Measurements from ENCODE around the gene CCDC142.
"Not testable (repeated sequence)": the region's sequence is repeated elsewhere in the genome, so short reads cannot be mapped to it uniquely, and the experiment has no call there.

Gene CCDC142

GRCh38 chr2:74462054-74462785, 20.6 kb downstream of the CCDC142 start:
- no peak for DNase-seq

GRCh38 chr2:74461187-74462053, 21.4 kb downstream of the CCDC142 start:
- no peak for DNase-seq

DNA sequence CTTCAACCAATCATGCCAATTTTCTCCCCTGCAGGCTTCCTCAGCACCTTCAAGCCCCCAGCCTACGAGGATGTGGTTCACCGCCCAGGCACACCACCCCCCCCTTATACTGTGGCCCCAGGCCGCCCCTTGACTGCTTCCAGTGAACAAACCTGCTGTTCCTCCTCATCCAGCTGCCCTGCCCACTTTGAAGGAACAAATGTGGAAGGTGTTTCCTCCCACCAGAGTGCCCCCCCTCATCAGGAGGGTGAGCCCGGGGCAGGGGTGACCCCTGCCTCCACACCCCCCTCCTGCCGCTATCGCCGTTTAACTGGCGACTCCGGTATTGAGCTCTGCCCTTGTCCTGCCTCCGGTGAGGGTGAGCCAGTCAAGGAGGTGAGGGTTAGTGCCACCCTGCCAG, 22.6 kb downstream of the CCDC142 start:
- DNase-seq = not testable (repeated sequence)

GRCh38 chr2:74459503-74460118, 23.2 kb downstream of the CCDC142 start:
- not testable (repeated sequence) for DNase-seq

GRCh38 chr2:74458938-74459363, 23.8 kb downstream of the CCDC142 start:
- no peak for DNase-seq

DNA sequence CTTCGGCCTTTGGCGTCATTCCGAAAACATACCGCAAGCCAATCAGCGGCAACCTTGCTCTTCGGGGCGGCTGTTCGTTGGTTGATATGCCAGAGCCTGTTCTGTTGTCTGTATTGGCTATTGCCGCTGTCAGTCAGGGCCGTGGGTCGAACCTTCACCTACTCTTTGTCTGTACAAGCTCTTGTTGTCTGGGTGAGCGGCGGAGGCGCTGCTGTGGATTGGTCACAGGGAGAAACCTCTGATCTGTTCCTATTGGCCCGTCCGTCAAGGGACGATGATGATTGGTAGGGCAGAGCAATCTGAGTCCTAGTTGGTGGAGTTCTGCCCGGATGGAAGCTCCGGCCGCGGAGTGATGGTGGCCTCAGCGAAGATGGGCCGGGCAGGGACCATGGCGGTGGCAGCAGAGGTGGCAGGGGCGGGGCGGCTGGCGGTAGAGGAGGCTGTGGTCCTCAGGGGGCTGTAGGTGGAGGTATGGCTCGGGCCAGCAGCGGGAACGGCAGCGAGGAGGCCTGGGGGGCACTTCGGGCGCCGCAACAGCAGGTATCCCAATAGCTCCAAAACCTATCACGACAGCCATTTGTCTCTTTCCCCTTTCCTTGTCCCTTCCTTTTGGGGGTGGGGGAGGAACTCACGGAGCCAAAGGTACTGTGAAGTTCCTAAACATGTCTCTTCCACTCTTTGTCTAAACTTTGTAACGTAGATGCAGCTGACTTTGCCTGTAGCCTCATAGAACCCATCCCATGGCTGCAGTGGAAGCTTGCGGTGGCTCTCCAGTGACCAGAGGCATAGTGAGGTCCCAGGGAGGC, 24.5 kb downstream of the CCDC142 start, which contains the start of gene WBP1:
Gene WBP1, plus strand, starts transcription at position 307 of the 806 bp plus-strand sequence. Its CDS starts 165 bp downstream, at position 472.
- DNase-seq = peak; percentile 100

- peak; percentile 82 for DNase-seq
Measured at GRCh38 chr2:74457549-74458131, 25.2 kb downstream of the CCDC142 start.

DNA sequence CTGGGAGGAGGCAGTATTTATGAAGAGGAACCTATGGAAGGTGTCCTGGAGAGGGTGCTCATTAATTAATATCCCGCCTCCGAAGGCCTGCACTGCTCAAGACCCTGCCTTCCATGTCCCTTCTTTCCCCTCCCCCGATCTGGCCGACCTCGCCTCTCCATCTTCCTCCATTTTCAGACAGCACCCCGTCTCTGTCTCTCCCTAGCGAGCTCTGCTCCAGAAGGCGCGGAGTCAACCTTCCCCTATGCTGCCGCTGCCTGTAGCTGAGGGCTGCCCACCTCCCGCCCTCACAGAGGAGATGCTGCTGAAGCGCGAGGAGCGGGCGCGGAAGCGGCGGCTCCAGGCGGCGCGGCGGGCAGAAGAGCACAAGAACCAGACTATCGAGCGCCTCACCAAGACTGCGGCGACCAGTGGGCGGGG, 25.7 kb downstream of the CCDC142 start:
- DNase-seq = no peak

DNA sequence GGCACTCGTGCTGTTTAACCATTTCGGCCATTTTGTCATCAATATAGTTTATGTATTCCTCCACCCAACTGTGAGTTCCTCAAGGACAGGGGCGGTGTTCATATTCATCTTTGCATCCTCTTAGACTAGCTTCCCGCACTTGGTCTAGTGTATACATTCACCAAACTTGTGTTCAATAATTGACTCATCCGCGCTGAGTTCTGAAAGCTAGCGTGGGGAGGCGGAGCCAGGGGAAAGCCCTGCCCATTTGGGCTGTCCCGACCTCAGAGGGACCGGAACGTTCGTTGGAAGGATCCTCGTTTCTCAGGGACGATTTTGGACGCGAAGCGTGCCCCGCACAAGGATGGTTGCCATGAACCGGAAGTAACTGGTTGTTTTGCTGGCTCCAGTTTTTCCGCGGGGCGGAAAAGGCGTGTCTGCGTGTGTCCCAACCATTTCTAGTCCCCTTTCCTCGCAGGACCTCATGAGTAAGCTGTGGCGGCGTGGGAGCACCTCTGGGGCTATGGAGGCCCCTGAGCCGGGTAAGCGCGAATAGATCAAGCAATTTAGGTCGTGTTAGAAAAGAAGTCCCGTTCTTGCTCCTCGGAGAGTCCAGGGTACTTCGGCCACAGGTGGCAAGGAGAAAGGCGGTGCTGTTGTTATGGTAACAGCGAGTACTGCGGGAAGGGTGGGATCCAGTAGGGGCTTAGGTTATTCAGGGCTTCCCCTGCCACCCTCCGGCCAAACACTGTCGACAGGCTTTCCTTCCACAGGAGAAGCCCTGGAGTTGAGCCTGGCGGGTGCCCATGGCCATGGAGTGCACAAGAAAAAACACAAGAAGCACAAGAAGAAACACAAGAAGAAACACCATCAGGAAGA, 27.9 kb downstream of the CCDC142 start, which contains the start of gene INO80B:
Gene INO80B, plus strand, starts transcription at position 434 of the 858 bp plus-strand sequence. Its CDS starts 30 bp downstream, at position 464.
- peak; percentile 98 for DNase-seq

GRCh38 chr2:74450570-74451190, 32.1 kb downstream of the CCDC142 start:
- no peak for DNase-seq

DNA sequence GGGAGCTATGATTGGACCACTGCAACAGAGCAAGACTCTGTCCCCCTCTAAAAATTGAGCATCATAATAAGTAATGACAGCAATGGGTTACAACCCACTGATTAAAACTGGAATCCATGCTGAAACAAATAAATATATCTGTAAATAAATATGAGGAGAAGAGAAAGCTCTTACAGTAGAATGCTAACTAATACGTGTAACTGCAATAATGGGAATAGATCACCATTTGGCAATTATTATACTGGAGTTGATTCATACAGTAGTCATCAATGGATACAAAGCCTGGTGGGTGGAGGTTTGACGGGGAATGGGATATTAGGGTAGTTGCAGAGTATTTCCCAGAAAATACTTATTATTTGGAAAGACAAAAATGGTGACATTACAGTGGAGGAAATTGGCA, 34.0 kb downstream of the CCDC142 start:
- no peak for DNase-seq

GRCh38 chr2:74447230-74447999, 35.4 kb downstream of the CCDC142 start:
- DNase-seq = no peak

GRCh38 chr2:74444498-74445318, 38.1 kb downstream of the CCDC142 start:
- DNase-seq = no peak

- DNase-seq = not testable (repeated sequence)
Measured at GRCh38 chr2:74442483-74443297, 40.1 kb downstream of the CCDC142 start.

DNA sequence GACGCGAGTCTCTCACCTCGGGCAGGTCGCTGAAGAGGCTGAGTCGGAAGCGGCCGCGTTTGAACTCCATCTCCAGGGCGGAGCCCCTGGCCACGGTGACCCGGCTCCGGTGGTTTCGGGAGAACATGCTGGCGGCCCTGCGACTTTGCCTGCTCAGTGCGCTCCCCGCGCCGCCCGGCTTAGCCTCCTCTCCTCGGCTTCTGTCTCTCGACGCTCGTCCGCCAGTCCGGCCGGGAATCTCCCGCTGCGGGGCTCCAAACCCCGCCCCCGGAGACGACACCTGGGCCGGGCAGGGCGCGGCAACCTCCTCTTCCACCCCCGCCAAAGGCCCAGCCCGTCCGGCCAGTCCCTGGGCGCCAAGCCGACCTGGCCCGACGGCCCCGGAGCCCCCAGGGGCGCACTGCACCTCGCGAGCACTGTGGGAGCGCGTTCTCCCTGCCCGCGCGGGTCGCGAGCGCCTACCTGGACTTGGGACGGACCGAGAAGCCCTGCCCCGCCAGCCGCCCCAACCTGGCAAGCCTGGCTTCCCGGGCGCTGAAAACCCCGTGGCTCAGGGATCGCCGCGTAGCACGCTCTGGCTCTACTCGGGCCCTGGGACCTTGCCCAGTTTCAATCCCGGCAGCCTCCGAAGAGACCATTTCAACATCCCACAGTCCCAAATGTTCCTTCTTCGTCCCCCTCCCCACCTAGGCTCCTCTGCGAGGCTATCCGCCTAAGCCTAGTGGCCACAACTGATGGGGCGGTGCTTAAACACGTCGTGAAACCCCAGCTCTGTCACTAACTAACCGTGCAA, 40.9 kb downstream of the CCDC142 start, which contains the start of gene RTKN:
Gene RTKN, minus strand, starts transcription at position 248 of the 793 bp plus-strand sequence. Its CDS starts 121 bp downstream, at position 127.
- peak; percentile 22 for DNase-seq

- no peak for DNase-seq
Measured at GRCh38 chr2:74441170-74441689, 41.6 kb downstream of the CCDC142 start.
